CD4-positive, alpha-beta T cell treated with Interleukin-15 for 1 hour (primary cell): ENCODE results near the gene APLP1.
"Not testable (repeated sequence)": the region's sequence is repeated elsewhere in the genome, so short reads cannot be mapped to it uniquely, and the experiment has no call there.

Experiments used
- DNase-seq: peaks from one replicate; pipeline ENCODE4 v3.0.0-alpha.2; 2020

Gene APLP1

DNA sequence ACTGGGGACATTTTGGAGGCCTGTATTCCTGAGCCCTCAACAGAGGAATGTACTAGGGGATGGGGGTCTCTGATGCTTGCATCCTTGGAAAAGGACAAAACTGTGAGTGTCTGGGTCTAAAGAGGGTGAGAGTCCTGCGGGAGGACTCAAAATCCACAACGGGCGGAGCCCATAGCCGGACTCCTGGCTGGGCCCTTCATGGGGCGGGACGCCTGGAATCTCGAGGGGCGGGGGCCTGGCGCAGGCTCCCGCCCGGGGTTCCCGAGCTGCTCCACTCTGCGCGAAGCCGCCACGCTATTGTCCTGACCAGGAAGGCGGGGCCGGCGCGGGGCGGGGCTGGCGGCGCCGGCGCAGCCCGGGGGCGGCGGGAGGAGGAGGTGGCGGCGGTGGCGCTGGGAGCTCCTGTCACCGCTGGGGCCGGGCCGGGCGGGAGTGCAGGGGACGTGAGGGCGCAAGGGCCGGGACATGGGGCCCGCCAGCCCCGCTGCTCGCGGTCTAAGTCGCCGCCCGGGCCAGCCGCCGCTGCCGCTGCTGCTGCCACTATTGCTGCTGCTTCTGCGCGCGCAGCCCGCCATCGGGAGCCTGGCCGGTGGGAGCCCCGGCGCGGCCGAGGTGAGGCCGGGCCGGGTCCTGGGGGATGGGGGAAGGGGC lies at the start of gene APLP1:
Gene APLP1, plus strand, starts transcription at position 403 of the 651 bp plus-strand sequence. Its CDS starts 63 bp downstream, at position 466.
- DNase-seq, result peak; percentile 54

DNA sequence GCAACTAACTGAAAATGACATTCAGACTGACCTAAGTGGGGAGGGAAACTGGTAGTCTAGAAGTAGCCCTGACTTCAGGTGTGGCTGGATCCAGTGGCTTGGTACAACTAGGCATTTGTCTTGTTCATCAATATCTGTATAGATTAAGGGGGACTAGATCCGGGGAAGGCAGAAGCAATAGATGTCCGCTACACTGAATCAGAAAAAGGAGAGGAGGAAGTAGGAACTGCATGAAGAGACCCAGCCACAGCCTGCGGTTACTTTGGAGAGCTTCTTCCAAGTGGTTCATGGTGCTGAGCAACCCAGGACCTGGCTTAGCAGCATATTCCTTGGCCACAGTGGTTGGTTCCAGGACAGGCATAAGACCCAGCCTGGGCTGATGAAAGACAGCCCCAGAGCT lies 45.8 kb upstream of the APLP1 start:
- DNase-seq, result no peak

DNA sequence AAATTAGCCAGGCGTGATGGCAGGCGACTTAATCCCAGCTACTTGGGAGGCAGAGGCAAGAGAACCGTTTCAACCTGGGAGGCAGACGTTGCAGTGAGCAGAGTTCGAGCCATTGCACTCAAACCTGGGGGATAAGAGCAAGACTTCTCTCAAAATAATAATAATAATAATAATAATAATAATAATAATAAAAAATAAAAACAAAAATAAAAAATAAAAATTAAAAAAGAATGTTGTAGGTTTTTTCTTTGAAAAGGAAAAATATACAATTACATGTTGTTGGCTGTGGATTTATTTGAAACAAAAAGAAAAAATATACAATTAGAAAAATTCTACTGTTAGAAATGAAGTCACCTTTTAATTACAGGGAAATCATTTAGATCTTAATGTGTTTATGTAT lies 44.2 kb upstream of the APLP1 start:
- no peak for DNase-seq

DNA sequence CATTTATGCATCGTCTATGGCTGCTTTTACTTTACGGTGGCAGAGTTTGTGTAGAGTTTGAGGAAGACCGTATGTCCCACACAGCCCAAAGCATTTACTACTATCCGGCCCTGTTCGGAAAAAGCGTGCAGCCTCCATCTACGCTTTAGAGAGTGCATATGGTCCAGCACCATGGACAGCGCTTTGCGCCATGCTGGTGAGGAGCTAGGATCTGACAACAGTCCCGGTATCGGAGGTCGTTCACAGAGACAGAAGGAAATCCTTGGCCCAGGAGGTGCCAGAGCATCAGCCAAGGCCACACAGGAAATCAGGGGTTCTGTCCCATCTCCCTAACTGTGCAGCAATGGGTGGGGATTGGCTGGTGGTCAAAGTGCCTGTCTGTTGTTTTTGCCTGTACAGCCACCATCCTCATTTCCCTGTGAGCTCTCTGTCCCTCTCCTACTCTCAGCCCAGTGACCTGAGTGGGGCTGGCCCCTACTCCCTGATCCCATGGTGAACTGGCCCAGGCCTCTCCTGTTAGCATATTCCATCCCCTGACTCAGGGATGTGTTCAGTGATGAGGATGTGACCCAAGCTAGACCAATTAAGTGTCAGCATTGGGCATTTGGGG lies 39.6 kb upstream of the APLP1 start:
- no peak for DNase-seq

DNA sequence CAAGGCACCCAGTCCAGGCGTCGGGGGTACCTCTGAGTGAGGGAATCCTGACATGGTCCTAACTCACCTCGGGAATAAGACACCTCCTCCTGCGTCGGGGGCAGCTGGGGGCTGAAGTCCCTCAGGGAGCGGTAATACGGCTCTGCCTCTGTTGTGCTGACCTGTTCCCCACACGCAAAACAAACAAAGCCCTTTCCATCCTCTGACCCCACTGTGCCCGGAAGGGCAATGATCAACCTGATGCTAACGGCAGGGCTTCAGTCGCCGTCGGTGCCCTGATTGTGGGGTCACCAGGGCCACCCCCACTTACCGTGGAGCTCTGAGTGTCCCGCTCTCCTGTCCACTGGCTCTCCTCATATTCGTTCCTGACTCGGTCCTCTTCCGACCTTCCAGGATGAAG lies 37.4 kb upstream of the APLP1 start:
- DNase-seq, result no peak

DNA sequence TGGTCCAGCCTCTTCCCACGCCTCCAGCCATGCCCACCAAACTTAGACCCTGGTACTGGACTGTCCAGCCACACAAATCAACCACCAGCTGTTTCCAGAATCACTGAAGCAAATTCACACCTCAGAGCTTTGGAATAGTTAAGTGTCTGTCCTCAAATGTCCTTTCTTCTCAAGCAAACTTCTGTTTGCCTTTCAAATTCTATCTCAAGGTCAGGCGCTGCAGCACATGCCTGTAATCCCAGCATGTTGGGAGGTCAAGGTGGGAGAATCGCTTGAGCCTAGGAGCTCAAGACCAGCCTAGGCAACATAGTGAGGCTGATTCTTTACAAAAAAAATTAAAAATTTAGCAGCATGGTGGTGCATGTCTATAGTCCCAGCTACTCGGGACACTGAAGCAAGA lies 36.3 kb upstream of the APLP1 start:
- DNase-seq, result no peak

DNA sequence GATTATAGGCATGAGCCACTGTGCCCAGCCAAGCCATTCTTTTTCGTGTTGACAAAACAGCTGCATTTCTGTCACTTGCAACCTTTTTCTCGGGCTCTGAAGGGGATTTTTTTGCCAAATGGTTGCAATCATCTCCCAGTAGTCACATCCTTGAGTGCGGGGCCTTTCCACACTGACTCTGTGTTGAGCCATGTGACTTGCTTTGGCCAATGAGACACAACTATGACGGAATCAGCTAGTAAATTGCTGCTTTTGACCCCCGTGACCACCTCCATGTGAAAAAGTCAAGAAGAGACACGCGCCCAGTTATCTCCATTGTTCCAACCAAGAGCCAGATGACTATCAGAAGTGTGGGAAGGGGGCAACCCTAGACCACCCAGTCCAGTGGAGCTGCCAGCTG lies 34.4 kb upstream of the APLP1 start:
- DNase-seq, result no peak

DNA sequence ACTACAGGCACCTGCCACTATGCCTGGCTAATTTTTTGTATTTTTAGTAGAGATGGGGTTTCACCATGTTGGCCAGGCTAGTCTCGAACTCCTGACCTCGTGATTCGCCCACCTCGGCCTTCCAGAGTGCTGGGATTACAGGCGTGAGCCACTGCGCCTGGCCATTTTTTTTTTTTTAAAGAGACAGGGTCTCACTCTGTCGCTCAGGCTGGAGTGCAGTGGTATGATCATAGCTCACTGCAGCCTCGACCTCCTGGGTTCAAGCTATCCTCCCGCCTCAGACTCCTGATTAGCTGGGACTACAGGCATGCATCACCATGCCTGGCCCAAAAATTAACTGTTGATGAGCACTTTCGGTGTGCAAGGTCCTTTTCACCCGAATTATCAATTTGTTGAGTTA lies 32.3 kb upstream of the APLP1 start:
- DNase-seq, result not testable (repeated sequence)

DNA sequence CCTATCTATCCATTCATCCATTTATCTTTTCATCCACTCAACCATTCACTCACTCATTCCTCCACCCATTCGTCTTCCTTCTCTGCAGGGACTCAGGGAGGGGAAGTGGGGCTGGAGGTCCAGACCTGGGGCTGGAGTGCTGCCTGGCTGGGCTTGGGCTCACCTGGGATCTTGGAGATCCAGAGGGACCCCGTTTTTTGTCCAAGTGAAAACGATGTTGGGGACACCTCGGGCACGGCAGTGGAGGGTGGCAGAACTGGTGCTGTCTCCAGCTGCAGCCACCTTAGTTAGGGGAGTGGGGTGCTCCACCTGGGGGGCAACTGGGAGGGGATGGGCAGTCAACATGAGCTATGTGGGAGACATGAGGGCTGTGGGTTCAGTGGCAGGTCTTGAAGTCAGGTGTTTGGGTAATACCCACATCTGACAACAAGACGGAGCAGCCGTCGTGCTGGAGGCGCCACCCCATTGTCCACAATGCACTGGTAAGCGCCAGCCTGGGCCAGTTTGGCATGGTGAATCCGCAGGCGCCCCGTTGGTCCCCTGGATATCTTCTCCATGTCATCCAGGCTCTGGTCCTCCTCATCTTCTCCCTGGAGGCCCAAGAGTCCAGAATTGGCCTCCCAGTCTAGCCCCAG lies 26.3 kb upstream of the APLP1 start:
- DNase-seq, result no peak

DNA sequence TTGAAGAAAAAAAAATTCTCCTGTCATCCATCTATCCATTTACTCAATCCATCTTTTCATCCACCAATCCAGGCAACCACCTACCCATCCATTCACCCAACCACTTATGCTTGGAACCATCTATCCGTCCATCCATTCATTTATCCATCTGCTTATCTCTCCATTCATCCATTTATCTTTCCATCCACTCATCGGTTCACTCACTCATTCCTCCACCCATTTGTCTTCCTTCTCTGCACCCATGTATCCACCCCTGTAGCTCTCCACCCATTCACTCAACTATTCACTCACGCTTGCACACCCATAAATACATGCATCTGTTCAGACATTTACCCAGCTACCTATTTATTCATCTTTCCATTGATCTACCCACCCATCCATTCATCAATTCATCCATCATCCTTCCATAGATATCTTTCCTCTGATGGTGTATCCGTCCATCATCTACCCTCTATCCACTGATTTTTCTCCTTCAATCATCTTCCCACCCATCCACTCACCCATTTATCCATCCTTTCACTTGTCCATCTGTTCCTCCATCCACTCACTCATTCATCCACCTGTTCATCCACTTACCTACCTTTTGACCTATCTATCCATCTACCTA lies 25.6 kb upstream of the APLP1 start:
- no peak for DNase-seq

DNA sequence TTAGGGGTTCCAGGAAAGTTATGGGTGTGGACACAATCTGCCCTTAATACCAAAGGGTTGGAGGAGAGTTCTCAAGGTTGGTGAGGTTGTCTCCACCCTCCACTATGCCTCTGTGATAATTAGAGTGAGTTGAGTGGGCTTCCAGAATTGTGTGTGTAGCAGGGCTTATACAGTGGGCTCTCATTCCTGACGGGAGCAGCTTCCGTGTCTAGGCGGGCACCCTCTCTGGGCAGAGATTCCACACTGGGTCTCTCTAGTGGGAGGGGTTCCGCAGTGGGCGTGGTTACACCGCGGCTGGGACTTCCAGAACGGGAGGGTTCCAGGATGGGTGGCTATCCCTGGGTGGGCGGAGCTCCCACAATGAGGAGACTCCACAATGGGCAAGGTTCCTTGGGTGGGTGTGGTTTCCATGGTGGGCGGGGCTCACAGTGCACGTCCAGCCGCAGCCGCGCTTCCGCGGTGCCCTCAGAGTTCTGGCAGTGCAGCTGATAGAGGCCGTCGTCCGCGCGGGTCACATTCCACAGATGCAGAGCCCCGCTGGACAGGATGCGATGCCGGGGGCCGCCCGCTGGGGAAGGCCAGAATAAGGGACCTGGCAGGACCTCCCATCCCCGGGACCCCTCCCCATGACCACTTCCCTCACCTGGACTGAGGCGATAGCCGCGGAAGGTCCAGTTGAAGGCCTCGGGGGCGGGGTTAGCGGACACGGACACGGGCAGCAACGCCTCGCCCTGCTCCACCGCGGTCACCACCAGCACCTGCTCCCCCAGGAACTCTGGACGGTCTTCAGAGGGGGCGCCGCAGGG lies 24.5 kb upstream of the APLP1 start:
- DNase-seq, result no peak

DNA sequence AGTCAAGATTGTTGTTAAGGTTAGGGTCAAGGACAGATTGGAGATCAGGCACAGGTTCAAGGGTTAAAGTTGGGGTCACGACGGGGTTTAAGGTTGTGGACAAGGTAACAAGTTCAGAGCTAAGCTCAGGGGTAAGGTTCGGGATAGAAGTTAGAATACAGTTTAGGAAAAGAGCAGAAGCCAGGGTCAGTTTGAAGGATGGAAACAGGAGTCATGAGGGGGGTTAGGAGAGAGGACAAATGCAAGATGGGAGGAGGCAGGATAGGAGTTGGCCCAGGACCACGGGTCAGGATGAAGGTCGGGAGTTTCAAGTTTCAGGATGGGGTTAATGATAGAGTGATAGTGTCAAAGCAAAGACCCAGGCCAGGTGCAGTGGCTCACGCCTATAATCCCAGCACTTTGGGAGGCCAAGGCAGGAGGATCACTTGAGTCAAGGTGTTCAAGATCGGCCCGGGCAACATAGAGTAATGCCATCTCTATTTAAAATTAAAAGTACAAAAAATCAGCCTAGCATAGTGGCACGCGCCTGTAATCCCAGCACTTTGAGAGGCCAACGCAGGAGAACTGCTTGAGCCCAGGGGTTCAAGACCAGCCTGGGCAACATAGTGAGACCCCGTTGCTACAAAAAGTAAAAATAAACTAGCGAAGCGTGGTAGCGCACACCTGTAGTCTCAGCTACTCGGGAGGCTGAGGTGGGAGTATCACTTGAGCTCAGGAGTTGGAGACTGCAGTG lies 23.7 kb upstream of the APLP1 start:
- DNase-seq, result no peak

DNA sequence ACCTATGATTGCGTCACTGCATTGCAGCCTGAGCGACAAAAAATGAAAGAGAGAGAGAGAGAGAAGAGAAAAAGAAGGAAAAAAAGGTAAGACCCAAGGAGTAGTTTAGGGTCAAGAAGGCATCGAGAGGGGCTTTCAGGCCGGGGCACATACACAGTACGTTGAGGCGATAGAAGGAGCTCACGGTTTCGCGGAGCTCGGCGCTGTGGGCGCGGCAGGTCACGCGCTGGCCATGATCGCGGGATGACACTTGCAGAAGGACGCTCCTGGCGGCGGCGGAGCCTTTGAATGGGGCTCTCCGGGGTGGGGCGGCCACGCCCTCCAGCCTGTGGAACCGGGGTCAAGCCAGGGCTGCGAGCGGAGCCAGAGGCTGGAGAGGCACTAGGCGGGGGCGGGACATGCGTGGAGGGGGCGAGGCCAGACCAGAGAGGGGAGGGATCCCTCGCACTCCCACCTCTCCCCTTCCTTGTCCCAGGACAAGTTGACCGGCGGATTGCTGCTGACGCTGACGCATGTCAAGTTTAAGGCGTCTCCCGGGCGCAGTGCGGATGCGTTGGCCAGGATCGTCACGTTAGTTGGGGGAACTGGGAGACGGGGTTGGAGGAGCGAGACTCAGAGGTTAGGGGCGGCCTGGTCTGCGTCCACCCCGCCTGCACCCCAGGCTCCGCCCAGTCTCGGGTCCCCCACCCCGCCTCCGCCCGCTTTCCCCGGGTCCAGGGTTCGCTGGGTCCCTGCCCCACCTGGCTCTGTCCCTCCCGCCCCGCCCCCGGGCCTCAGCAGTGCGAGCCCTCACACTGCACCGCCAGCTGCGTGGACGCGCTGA lies 22.9 kb upstream of the APLP1 start:
- DNase-seq, result no peak

DNA sequence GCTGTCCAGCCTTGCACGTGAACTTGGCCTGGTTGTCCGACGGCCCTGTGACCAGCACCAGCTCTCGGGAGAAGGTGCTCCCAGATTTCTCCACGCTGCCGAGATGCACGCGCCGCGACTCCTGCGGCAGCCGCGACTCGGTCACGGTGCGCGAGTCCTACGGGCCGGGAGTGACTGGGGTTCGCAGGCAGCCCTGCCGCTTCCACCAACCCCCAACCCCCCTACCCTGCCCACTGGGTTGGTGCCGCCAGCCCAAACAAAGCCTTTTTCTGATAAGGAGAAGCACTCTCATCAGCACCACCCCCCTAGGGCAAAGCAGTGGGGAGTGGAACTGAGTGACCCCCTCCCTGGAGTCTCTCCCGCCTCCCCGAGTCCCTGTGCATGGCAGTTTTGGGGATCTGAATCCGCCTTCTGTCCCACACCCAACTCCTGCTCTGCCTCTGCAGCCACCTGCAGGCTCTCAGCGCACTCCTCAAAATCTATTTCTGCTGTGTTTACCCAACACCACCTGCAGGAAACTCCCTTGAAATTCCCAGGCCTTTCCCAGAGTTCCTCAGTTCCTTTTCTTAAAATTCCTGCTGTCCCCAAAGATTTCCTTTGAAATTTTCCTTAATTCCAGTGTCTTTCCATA lies 22.2 kb upstream of the APLP1 start:
- no peak for DNase-seq

DNA sequence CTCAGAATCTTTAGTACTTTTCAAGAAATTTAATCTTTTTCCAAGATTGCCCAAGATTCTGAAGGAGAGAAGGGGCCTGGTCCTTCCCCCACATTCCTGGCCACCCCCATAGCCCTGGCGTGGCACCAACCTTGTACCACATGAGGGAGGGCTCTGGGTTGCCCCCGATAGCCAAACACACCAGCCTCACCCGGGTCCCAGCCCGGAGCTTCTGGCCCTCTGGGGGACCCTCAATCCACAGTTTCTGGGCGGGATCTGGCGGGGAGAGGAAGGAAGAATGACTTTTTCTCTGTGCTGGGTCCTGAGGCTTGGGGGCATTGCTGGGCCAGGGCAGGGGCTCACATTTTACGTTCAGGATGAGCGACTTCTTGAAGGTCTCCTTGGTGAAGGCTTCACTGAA lies 20.5 kb upstream of the APLP1 start:
- no peak for DNase-seq

DNA sequence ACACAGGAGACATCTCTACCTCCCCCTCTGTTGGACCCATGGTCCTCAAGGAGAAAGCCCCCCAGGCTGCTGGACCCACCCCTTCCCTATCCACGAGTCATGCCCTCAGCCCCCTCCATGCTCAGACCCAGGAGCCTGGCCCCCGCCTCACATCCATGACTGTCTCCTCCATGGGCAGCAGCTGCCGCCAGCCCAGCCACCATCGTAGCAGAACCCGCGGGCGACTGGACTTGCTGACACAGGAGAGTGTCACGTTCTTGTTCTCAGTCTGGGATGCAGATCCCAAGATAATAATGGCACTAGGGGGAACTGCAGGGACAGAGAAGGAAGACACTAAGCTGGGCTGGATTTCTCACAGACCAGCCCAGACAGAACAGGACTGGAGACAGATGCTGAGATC lies 19.9 kb upstream of the APLP1 start:
- DNase-seq, result no peak

DNA sequence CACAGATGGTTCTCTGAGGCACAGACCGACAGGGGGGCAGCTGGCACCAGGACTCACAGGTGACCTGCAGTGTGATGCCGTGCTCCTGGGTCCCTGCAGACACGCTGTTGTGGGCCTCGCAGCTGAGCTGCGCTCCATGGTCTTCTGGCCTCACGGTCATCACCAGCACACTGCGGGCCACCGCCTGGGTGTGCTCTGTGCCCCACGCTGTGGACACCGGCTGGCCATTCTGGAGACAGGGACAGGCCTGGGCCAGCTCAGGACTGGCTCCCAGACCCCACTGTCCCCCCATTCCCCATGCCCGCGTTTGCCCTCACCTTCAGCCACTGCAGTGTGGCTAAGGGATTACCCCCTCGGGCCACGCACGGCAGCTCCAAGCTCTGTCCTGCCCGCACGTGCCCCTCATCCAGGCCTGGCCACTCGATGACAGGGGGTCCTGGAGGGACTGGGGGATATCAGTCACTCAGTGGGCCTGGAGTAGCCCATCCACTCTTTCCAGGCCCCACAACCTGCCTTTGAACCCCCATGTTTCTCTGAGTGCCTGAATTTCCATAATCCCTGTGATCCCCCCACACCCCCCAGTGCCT lies 19.4 kb upstream of the APLP1 start:
- DNase-seq, result no peak

DNA sequence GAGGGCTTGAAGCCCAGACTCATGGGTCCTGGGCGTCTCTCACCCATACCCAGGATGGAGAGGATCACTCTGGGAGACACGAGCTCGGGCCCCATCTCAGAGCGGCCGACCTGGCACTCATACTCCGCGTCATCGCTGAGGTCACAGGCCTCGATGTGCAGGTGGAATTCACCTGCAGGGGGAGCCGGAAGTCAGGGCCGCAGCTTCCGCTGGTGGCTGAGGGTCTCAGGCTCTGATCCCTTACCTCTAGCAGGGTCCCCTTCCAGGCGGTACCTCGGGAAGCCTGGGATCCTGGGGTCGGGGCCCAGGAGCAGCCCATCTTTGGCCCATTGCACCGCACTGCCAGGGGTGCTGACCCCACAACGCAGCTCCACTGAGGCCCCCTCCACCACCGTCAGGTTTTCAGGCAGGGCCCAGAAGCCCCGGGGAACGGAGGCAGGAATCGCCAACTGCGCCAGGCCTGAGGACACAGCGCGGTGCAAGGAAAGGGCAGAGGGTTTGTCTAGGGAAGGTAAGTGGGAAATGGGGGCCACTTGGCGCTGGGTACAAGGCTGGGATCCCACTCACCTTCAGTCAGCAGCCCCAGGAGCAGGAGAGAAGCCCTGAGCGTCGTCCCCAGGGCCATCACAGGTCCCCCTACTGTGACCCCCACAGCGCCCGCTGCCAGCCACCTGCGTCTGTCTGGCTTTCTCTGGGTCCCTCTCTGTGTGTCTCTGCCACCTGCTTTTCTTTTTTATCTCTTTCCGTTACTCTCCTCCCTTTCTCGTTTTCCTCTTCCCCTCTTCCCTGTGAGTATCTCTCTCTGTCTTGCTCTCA lies 17.0 kb upstream of the APLP1 start:
- DNase-seq, result no peak

DNA sequence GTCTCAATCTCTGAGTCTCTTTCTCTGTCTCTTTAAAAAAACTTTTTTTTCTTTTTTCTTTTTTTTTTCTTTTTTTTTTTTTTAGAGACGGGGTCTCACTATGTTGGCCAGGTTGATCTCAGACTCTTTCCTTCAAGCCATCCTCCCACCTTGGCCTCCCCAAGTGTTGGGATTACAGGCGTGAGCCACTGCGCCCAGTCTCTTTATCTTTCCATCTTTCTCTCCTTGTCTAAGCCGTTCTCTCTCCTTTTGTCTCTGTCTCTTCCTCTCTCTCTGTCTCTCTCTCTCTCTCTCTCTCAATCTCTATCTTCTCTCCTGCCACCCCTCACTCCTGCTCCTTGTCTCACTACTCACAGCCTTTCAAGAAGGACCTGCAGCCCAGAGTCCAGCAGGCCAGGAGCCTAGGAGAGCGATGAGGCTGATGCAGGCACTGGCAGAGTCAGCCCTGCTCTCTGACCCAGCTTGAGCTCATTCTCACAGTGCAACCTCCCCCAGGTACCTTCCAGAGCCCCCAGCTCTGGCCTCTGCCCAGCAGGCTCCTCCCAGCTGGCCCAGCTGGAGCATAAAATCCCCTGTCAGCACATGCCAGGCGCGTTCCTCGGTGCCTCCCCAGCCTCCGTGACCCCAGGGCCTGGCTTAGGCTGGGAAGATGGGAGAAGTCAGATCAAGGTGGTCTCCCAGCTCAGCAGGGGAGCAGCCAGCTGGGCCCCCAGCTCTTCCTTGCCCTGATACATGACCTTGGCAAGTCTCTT lies 16.2 kb upstream of the APLP1 start, which contains the start of gene NPHS1:
Gene NPHS1, minus strand, starts transcription at position 476 of the 752 bp plus-strand sequence. CDS start 667 bp downstream, outside the sequence.
- DNase-seq, result no peak
